Endometrial microvascular endothelial cells (primary cell): ENCODE measurements around the gene RPL32. TPM values are rescaled to one million over a fixed set of nuclear protein-coding genes. Genes with fewer than 3 reads are reported as not detected.

Experiments used
- in situ Hi-C: cut with HindIII; loops from 2 replicates; pipeline ENCODE4 v1.10.0; 2017; ENCODE audit warnings: low sequenced_read_pairs, low pct_unique_long_range_greater_than_20kb; ENCODE audit errors: inconsistent ontology term
- total RNA-seq: library from RNA; depleted of rRNA; stranded (reverse); fragments of >200 nt; gene quantifications from one replicate; pipeline ENCODE4 v1.2.3, GENCODE V29; 2015; ENCODE audit errors: inconsistent ontology term

Gene RPL32
- total RNA-seq, 1 donor from 2014 or later, result 648 TPM

DNA sequence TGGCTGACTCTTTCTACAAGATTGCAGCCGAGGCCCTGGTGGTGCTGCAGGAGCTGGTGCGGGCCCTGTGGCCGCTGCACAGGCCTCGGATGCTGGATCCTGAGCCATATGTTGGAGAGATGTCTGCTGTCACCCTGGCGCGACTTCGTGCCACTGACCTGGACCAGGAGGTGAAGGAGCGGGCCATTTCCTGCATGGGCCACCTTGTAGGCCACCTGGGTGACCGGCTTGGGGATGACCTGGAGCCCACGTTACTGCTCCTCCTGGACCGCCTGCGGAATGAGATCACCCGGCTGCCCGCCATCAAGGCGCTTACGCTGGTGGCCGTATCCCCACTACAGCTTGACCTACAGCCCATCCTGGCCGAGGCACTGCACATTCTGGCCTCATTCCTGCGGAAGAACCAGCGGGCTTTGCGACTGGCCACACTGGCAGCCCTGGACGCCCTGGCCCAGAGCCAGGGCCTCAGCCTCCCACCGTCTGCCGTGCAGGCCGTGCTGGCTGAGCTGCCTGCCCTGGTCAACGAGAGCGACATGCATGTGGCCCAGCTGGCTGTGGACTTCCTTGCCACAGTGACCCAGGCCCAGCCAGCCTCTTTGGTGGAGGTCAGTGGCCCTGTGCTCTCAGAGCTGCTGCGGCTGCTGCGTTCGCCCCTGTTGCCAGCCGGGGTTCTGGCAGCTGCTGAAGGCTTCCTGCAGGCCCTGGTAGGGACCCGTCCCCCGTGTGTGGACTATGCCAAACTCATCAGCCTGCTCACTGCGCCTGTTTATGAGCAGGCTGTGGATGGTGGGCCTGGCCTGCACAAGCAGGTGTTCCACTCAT is 24.6 kb downstream of the RPL32 start:
- in situ Hi-C loops, result no loop called here

DNA sequence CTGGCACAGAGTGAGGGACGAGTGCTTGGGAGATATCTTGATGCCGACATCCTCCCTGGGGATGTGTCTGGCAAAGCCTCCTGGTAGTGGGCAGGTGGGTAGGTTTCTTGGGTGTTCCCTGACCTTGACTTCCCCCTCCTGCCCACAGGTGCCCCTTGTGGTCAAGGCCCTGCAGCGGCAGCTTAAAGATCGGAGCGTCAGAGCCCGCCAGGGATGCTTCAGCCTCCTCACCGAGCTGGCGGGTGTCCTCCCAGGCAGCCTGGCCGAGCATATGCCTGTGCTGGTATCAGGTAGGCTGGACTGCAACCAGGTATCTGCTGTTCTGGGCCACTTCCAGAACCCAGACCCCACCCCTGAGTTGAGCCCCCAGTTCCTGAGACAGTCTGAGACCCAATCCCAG is 25.6 kb downstream of the RPL32 start:
- in situ Hi-C loops, result no loop called here

DNA sequence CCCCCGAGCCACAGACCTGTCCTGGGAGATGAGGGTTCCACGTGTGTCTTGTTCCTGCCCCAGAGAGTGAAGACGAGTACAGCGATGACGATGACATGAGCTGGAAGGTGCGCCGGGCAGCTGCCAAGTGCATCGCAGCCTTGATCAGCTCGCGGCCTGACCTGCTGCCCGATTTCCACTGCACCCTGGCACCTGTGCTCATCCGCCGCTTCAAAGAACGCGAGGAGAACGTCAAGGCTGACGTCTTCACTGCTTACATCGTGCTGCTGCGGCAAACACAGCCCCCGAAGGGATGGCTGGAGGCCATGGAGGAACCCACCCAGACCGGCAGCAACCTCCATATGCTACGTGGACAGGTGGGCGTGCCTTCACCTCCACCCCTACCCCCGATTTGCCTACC is 26.3 kb downstream of the RPL32 start:
- in situ Hi-C loops, result no loop called here

DNA sequence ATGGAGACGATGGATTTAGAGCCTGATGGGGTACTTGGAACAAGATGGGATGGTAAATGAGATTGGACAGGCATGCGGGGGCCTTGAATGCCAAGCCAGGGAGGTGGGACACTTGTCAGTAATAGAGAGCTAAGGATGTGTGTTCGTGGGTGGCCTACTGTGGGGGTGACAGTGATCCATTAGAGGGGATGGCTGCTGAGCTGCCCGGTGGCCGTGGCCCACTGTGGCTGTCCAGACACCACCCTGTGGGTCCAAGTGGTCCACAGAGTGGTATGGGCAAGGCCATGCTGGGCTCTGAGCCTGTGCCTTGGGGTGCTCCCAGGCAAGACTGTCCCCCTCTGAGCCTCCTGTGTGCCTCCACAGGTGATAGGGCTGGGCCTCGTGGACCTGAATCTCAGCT is 27.4 kb downstream of the RPL32 start:
- in situ Hi-C loops, result no loop called here

DNA sequence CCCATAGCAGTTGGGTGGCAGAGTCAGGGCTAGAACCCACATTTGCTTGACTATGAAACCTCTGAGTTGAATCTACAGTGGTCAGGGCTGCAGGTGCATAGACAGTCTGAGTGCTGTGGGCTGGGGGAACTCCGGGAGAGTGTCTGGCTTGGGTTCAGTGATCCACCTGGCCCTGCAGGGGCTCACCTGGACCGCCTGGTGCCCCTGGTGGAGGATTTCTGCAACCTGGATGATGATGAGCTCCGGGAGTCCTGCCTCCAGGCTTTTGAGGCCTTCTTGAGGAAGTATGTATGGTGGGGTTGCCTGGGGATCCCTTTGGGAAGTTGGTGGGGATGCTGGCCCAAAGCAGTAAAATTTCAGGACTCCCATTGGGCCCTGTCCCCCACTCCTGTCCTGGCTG is 28.6 kb downstream of the RPL32 start:
- in situ Hi-C loops, result no loop called here

DNA sequence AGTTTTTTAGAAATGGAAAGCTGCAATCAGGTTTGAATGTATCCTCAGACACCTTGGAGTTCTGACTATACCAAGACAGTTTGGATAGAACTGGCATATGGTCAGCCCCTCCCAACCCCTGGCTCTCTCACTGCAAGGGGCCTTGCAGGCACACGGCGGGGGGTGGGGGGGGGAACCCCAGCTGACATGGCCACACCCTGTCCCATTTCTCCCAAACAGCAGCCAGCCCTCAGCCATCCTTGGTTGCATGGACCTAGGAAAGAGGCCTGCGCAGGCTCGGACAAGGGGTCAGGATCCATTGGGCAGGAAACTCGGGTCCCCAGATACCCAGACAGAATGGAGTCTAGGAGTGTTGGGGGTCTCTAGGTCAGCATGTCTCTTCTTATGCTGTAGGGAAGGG is 30.4 kb downstream of the RPL32 start:
- in situ Hi-C loops, result no loop called here

DNA sequence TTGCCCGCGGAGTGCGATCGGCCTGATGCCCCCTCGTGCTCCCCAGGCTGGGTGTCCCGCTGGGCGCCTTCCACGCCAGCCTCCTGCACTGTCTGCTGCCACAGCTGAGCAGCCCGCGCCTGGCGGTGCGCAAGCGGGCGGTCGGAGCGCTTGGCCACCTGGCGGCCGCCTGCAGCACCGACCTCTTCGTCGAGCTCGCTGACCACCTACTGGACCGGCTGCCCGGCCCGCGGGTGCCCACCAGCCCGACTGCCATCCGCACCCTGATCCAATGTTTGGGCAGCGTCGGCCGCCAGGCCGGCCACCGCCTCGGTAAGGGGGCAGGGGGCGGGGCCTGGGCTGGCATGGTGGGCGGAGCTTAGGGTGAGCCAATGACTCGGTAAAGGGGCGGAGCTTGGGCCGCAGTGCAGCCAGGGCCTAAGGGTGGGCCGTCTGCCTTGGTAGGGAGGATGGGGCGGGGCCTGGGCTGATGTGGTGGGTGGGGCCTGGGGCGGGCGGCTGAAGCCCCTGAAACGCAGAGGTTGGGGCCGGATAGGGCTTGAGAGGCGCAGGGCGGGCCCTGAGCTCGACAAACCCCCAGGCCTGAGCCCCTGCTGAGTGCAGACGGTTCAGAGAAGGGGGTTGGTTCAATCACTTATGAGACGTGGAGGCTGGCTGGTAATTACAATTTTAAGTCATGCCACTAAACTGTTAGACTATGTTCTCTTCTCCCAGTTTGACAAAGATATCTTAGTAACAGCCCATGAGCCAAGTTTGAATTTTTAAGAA is 31.2 kb downstream of the RPL32 start:
- in situ Hi-C loops, result no loop called here

DNA sequence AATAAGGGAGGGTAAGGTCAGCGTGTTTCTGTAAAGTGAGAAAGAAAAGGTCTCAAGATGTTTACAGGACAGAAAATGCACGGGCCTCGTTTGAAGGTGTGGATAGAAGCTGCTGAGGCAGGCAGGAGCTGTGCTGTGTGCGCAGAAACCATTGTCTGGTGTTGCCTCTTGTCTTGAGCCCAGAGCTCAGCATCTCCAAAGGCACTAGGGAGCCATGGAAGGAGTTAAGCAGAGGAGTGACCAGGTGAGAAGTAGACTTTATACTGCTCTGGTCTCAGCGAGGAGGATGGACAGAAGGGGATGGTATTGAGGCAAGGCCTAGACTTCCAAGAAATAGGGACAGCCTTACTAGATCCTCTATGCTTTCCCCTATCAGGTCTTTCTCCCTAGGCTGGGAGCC is 31.9 kb downstream of the RPL32 start:
- in situ Hi-C loops, result no loop called here

DNA sequence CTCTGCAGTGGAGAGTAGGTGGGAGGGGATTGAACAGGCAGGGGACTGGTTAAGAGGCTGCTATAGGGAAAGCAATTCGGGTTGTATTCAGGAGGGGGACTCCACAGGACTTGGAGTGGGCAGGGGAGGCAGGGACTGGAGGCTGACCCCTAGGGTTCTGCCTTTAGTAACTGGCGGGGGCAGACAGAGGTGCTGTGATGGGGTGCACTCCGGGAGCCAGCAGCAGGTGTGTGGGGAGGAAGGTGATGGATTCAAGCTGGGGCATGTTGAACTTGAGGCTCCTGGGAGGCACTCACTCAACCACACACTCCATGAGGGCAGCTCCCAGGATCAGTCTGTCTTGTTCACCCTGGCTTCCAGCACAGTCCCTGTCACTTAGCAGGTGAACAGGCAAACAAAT is 32.4 kb downstream of the RPL32 start:
- in situ Hi-C loops, result no loop called here

DNA sequence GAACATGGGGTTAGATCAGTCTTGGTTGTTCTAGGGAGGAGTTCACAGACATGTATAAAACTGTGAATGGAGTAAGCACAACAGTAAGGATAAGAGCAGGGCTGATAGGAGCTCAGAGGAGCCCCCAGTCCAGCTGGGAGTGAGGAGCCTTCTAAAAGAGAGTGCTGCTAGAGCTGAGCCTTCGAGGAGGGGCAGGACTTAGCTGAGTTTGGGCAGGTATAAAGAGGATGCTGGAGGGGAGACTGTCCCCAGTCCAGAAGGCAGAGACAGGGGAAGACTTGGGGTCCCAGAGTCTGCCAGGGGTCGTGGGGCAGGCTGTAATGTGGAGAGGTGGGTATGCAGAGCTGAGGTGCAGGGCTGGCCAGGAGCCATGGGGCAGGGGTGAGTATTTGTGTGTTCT is 32.8 kb downstream of the RPL32 start:
- in situ Hi-C loops, result no loop called here

DNA sequence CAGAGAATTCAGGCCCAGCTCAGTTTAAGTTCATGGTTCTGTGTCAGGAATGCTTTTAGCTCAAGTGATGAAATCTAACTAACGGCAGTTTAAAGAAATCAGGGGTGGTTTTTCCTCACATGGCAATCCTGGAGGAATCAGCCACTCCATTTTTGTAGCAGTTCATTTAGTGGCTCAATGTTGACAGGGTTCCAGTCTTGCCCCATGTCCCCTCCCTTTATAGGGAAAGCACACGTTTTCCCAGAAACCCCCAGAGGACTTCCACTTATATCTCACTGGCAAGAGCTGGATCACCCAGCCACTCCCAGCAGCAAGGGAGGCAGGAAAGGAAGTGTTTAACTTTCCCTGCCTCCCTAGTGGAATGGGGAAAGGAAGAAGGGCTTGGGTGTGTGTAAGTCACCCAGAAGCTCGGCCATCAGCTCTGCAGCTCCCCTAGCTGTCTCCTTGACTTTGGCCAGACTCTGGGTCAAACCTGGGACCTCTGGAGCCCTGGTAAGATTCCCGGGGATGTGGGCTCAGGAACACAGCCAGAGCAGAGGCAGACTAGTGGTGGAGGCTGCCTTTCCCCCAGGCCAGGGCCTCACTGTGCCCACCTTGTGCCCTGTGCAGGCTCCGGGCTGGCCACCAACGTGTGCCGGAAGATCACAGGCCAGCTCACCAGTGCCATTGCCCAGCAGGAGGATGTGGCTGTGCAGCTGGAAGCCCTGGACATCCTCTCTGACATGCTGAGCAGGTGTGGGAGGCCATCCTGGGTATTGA is 33.6 kb downstream of the RPL32 start:
- in situ Hi-C loops, result no loop called here

DNA sequence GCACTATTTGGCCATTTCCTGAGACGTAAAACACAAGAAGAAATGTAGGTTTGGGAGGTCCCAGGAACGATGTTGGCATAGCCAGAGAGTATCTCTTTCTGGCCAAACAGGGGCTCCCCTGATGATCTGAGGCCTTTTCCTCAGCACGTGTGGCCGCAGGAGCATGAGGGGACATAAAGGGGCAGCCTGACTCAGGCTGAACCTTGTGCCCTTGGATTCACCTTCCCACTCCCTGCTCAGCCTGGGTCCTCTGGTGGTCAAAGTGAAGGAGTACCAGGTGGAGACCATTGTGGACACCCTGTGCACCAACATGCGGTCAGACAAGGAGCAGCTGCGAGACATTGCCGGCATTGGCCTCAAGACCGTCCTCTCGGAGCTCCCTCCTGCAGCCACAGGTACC is 34.3 kb downstream of the RPL32 start:
- in situ Hi-C loops, result no loop called here

DNA sequence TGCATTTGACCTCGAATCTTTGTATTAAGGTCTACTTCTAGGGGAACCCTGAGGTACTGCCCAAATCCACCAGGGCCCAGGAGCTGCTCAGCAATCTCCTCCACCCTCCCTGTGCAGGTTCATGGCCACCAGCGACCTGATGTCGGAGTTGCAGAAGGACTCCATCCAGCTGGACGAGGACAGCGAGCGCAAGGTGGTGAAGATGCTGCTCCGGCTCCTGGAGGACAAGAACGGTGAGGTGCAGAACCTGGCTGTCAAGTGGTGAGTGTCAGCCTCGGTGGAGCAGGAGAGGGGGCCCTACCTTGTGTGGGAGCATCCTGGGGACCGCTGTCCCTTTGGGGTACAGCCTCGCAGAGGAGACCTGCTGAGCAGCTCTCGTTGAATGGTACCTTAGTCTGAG is 38.0 kb downstream of the RPL32 start:
- in situ Hi-C loops, result no loop called here

DNA sequence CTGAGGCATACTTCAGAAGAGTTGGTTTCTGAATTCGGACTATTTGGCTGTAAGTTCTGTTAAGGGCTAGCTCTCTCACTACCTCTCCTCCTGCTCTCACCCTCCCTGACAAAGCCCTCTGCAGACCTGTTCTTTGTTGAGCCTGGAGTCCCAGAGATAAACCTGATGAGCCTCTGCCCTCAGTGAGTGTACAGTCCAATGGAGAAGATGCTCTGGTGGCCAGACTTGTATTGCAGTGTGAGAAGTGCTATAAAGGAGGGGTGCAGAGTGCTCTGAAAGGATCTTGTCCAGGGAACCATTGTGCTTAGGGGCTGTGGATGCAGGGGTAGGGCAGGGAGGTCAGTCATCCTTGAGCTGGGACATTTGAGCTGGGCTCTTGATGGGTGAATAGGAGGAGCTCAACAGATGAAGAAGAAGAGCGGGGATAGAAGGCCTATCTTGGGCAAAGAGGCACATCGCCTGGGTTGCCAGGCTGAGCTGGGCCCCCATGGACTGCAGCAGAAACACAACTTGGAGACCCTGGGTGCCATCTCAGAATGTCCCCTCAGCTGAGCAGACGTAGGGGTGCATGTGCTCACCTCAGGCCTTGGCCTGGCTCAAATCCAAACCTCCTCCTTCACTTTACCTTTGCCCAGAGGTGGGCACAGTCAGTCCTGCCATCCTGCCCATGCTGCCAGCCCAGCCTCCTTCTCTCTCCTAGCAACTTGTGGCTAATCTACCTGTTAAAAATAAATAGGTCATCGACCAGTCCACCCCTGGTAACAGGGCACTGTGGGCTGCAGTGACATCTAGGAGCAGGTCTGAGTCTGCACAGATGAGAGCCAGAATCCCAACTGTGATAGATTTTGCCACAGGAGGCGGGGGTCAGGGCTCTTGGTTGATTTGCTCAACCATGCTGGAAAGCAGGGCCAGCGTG is 41.6 kb downstream of the RPL32 start:
- in situ Hi-C loops, result no loop called here

DNA sequence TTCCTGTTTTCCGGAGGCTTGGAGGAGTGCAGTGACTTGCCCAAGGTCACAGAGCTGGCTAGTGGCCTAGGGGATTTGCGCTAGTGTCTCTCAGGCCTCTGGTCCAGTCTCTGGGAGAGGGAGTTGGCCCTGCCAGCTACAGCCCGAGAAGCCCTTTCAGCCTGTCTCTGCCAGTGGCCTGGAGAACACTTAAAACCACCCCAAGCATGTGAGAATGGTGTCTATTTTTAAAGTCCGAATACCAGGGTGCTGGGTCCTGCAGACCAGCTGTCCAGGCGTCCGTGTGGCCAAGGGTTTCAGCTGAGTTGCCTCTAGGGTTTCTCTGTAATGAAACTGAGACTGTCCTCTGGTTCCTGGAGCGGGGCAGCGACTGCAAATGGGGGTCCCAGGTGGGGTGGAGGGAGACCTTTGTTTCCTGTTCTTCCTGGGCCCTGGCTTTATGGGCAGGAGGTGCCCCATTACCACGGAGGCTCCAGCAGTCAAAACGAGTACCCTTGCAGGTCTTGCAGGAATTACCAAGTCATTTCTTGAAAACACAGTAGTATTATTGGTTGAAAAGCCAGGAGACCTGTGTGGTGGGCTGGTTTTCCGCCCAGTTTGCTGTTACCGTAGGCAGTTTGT is 42.7 kb downstream of the RPL32 start:
- in situ Hi-C loops, result no loop called here

DNA sequence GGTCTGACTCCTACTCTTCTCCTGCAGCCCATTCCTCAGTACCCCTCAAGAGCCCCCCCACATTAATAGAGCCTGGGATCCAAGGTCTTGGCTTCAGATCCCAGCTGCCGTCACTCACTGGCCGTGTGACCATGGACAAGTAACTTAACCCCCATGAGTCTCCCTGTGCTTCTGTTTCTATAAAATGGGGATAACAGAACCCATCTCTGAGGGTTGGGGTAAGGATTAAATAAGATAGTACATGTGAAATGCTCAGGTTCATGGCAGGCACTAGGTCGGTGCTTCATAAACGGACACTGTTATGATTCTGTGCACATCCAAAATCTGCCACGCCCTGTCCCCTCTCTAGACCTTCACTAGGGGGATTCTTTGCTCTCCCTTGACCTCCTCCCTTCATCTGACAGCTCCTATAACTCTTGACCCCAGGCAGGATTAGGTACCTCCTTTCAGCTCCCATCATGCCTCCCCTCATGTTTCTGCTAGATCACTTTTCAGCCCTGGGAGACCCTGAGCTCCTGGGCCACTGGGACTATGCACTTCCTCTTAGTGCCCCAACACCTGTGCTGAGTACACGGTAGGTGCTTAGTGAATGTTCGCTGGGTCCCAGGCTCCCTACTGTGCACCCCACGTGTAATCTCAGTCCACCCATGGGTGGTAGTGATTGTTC is 43.3 kb downstream of the RPL32 start:
- in situ Hi-C loops, result no loop called here

DNA sequence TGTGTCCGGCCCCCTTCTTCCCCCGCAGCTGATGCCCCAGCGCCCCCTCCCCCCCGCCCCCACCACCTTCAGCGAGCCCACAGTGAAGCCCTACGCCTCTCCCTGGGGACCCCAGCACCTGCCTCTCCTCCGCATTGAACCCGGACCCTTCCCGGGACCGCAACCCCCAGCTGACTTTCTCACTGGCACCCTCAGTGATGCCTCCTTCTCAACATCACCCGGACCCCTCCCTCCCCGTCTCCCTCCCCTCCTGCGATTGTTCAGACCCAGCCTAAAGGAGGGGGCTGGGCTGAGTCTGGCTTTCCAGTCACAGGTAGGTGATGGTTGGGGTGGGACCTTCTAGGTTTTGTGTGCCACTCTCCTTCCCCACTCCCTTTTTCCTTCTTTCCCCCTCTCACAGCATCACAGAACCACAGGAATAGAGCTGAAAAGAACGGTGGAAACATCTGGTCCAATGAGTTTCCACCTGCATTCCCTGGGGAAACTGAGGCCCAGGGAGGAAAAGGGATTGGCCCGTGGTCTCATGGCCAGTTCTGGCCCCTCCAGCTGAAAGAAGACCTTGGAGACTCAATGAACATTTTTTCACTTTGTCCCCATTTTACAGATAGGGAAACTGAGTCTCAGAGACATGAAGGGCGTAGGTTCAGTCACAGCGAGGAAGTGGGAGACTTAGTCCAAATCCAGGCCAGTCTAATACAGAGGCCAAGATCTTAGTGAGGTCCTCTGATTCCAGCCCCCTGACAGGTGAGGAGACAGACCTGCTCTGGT is 44.1 kb downstream of the RPL32 start:
- in situ Hi-C loops, result no loop called here
